HepG2 (cell line): Measurements from ENCODE around the gene LRRC3C. TPM values are rescaled to one million over a fixed set of nuclear protein-coding genes. Genes with fewer than 3 reads are reported as not detected.
A peak's percentile ranks its signal among the peaks of the same experiment; 100 is the strongest.

Source experiments
- ATAC-seq: fragments of 200-7000 bp; cut with Tn5 transposase; 3 replicates; pipeline ENCODE4 v1.9.1; 2020; ENCODE audit warnings: mild to moderate bottlenecking, moderate library complexity
- BruUV-seq: library from RNA; stranded (reverse); fragments of 400-500 nt; replicated peaks from 2 replicates; lab custom pipeline; 2021; lab: Mats Ljungman, UMichigan
- CTCF ChIA-PET: fragments of 300-600 bp; formaldehyde crosslinking; extraction: SDS; loops from one replicate; lab custom pipeline; 2021; ENCODE audit warnings: low total read pairs, inconsistent platforms, low intra/inter-chr PET ratio; lab: Yijun Ruan, JAX
- POLR2A ChIA-PET: fragments of 350-600 bp; sonication (Branson Sonifier 250); formaldehyde crosslinking; loops from one replicate; lab custom pipeline; 2020; ENCODE audit warnings: antibody characterized with exemption, inconsistent platforms; lab: Yijun Ruan, JAX
- DNase-seq: peaks from one replicate; pipeline ENCODE4 v3.0.0-alpha.2; 2015; ENCODE audit warnings: low spot score
- FAIRE-seq: peaks from 3 replicates; lab custom pipeline; 2011; peaks lifted over from hg19 to GRCh38; lab: Jason Lieb, UNC
- H2AFZ ChIP-seq: one replicate; pipeline ENCODE4 v1.6.1; 2011; ENCODE audit warnings: low read length, inconsistent platforms
- H3K27ac ChIP-seq: fragments of 300-600 bp; 3 replicates; pipeline ENCODE4 v1.8.0; 2011; ENCODE audit warnings: mixed run types, mild to moderate bottlenecking, mixed read lengths, low read length, inconsistent platforms; ENCODE audit not compliant: insufficient read depth; ENCODE audit errors: extremely low read length
- H3K27me3 ChIP-seq, 2 experiments: fragments of 200-600 bp in 1 of 2; 2 replicates in 1 of 2; 3 replicates in 1 of 2; pipeline versions ENCODE4 v1.6.0 to v1.8.0; 2011; ENCODE audit warnings: low read length in 2 of 2, mild to moderate bottlenecking in 2 of 2, moderate library complexity in 2 of 2, inconsistent platforms in 1 of 2; ENCODE audit not compliant: insufficient read depth in 2 of 2, control insufficient read depth in 1 of 2
- H3K36me3 ChIP-seq, 2 experiments: fragments of 200-600 bp in 1 of 2; replicated peaks in 1 of 2; 2 replicates in 1 of 2; 3 replicates in 1 of 2; pipeline versions ENCODE4 v1.5.1 to v1.8.0; 2011; ENCODE audit warnings: low read length in 2 of 2, inconsistent platforms in 1 of 2; ENCODE audit not compliant: insufficient read depth in 2 of 2, control insufficient read depth in 1 of 2
- H3K4me1 ChIP-seq: 2 replicates; pipeline ENCODE4 v1.5.1; 2012; ENCODE audit warnings: low read length, inconsistent platforms; ENCODE audit not compliant: insufficient read depth
- H3K4me2 ChIP-seq: 2 replicates; pipeline ENCODE4 v1.6.0; 2011; ENCODE audit warnings: low read depth, low read length, inconsistent platforms
- H3K4me3 ChIP-seq, 3 experiments: fragments of 200-600 bp in 1 of 3; sonication (generic), shearing (Covaris generic) in 1 of 3; replicated peaks in 1 of 3; 2 replicates each; pipeline ENCODE4 v1.5.1; 2011 to 2016; ENCODE audit warnings: low read length in 3 of 3, inconsistent platforms in 2 of 3, low read depth in 2 of 3, mild to moderate bottlenecking in 2 of 3, control low read depth in 1 of 3, mixed read lengths in 1 of 3; ENCODE audit not compliant: insufficient read depth in 1 of 3
- H3K79me2 ChIP-seq: one replicate; pipeline ENCODE4 v1.6.1; 2011; ENCODE audit warnings: low read length, inconsistent platforms; ENCODE audit not compliant: insufficient read depth
- H3K9ac ChIP-seq: 2 replicates; pipeline ENCODE4 v1.6.0; 2011; ENCODE audit warnings: mild to moderate bottlenecking, low read depth, low read length, inconsistent platforms; ENCODE audit not compliant: insufficient read depth
- H3K9me3 ChIP-seq: 2 replicates; pipeline ENCODE4 v1.5.1; 2012; ENCODE audit warnings: mild to moderate bottlenecking, low read length
- H4K20me1 ChIP-seq: 2 replicates; pipeline ENCODE4 v1.6.0; 2011; ENCODE audit warnings: inconsistent platforms, mild to moderate bottlenecking, low read length, moderate library complexity; ENCODE audit not compliant: insufficient read depth
- FOSL2 ChIP-seq: sonication (generic); formaldehyde crosslinking; IDR thresholded peaks from 2 replicates; pipeline ENCODE4 v1.4.0; 2020; ENCODE audit warnings: missing genetic modification reagents
- FOXP1 ChIP-seq, 2 experiments: fragments of 450-650 bp in 1 of 2; IDR thresholded peaks; 2 replicates each; pipeline ENCODE4 v1.6.1; 2017 to 2018; ENCODE audit warnings: antibody characterized with exemption in 1 of 2
- HINFP ChIP-seq: sonication (generic); formaldehyde crosslinking; IDR thresholded peaks from 2 replicates; pipeline ENCODE4 v1.4.0; 2020; ENCODE audit warnings: low read depth, mild to moderate bottlenecking, missing genetic modification reagents
- KMT2B ChIP-seq: IDR thresholded peaks from 2 replicates; pipeline ENCODE4 v1.6.1; 2016; ENCODE audit warnings: missing genetic modification reagents, missing compliant biosample characterization
- RBM22 ChIP-seq: fragments of 200-400 bp; formaldehyde crosslinking; optimal IDR thresholded peaks from 2 replicates; pipeline ENCODE3; 2017; ENCODE audit warnings: mild to moderate bottlenecking, low read length, moderate library complexity
- ZNF264 ChIP-seq: sonication (generic); formaldehyde crosslinking; IDR thresholded peaks from 2 replicates; pipeline ENCODE4 v1.4.0; 2020; ENCODE audit warnings: missing genetic modification reagents
- ZNF350 ChIP-seq: sonication (generic); formaldehyde crosslinking; IDR thresholded peaks from 2 replicates; pipeline ENCODE4 v1.4.0; 2020; ENCODE audit warnings: mild to moderate bottlenecking, low read depth, missing genetic modification reagents, borderline replicate concordance
- ZNF687 ChIP-seq: sonication (generic); formaldehyde crosslinking; IDR thresholded peaks from 2 replicates; pipeline ENCODE4 v1.5.1; 2020; ENCODE audit warnings: mild to moderate bottlenecking, missing genetic modification reagents, moderate library complexity
- ZNF703 ChIP-seq: sonication (generic); formaldehyde crosslinking; IDR thresholded peaks from 2 replicates; pipeline ENCODE4 v1.5.1; 2020; ENCODE audit warnings: missing genetic modification reagents, mild to moderate bottlenecking, moderate library complexity, borderline replicate concordance
- WGBS: methylation state at CpG from one replicate; pipeline ENCODE4 v1.1.6; 2017; ENCODE audit warnings: low lambda C conversion rate; 5-methylcytosine and 5-hydroxymethylcytosine counted together
- in situ Hi-C: cut with HindIII; loops from 2 replicates; pipeline ENCODE4 v1.10.0; 2017; ENCODE audit warnings: low pct_unique_long_range_greater_than_20kb; ENCODE audit not compliant: extremely low pct_ligation_motif_present
- intact Hi-C: fragments of 100-400 bp; cut with micrococcal nuclease; formaldehyde crosslinking; loops from one replicate; pipeline ENCODE4 v1.10.0; 2022; ENCODE audit not compliant: unreplicated experiment
- polyA plus RNA-seq, 8 experiments: library from polyadenylated mRNA; depleted of rRNA in 3 of 8; stranded (reverse) in 7 of 8; unstranded in 1 of 8; fragments of >200 nt; fragmentation: Illumina TruSeq in 4 of 8; extraction: Trizol in 4 of 8; gene quantifications; 2 replicates each; pipeline versions ENCODE4 v1.2.1 to v1.2.3, GENCODE V29; 2011 to 2016; ENCODE audit warnings: low read depth in 4 of 8, missing spikeins in 1 of 8, mixed read lengths in 1 of 8; ENCODE audit not compliant: insufficient read depth in 1 of 8
- total RNA-seq, 5 experiments: library from RNA; depleted of rRNA; stranded (reverse); fragments of >200 nt; fragmentation: Illumina TruSeq; extraction: Trizol; gene quantifications; 2 replicates each; pipeline ENCODE4 v1.2.3, GENCODE V29; 2016; ENCODE audit warnings: low read depth in 1 of 5

Gene LRRC3C
- total and polyA plus RNA-seq, 2 of the 13 experiments (the other 11 are each of a cell fraction or from before 2014, with no cell fraction given), result 0.17 TPM; not detected in 1

DNA sequence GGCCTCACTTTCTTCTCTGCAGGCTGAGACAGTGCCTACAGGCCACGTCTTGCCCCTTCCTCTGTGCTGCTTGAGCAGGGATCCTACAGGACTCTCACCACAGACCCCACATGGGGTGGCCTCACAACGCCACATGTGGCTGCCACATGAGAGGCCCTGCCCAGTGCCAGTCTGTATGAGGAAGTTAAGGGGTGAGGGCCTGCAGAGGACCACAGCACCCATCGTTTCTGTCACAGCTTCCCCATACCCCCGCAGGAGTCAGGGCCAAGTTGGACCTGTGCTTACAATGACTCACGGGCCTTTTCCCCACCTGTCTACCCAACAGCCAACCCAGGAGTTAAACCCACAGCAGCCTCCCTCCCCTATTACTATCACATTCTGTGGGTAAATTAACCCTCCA, 6.2 kb upstream of the LRRC3C start:
- H3K4me3 ChIP-seq, result peak overlapping the region in 1 of 3 experiments; percentile 1; a peak in 1 of 6 replicates
- H3K4me2 ChIP-seq, result peak overlapping the region; percentile 10; the same call in 1 of the 2 replicates
- ChIA-PET CTCF (no interaction called here), POLR2A (interaction anchor here (2.3 kb wide), 1 partner anchor 17 kb away, joined by 8 read pairs; no protein-coding TSS in a partner anchor)
- TSS peak; percentile 76 for BruUV-seq
- in situ Hi-C loops (loop anchor here (5.0 kb wide), 1 partner anchor 51 kb away; no protein-coding TSS in a partner anchor), intact Hi-C loops (loop anchor here (10.0 kb wide), 1 partner anchor 183 kb away; the partner anchor contains the start of gene NR1D1)
- DNase-seq, result no peak
- peaks cover 39% of the 10 kb centered on the region for H3K79me2 ChIP-seq
- 79% methylated on average over 5 of the region's 5 CpGs for WGBS
- H3K4me1 ChIP-seq, result peaks cover 95% of the 10 kb centered on the region
- no peaks in the 10 kb centered on the region; a peak in 1 of 5 replicates for H3K27me3 ChIP-seq
- peak overlapping the region; percentile 27; the same call in 1 of the 2 replicates for H3K9ac ChIP-seq
- peaks cover 25 to 26% of the 10 kb centered on the region in 2 experiments for H3K36me3 ChIP-seq
- peak overlapping the region; percentile 93 for H3K27ac ChIP-seq
- H3K9me3 ChIP-seq, result no peaks in the 10 kb centered on the region
- FAIRE-seq, result no peak
- no peak overlapping the region for H2AFZ ChIP-seq
- H4K20me1 ChIP-seq, result peaks cover 11% of the 10 kb centered on the region; the same call in 1 of the 2 replicates
- no peak for ATAC-seq
- TF ChIP-seq FOSL2 (CRISPR knock-in tag), result peak; percentile 11; the same call in 1 of the 2 replicates
- TF ChIP-seq HINFP, result no peak
- TF ChIP-seq ZNF264, result no peak
- no peak for TF ChIP-seq FOXP1 (IDR thresholded peaks at IDR 0.05)
- TF ChIP-seq FOXP1 (CRISPR knock-in tag; IDR thresholded peaks at IDR 0.05), result no peak
- 0 out of 2 replicates have a peak, but pooled peaks have one; percentile 9 for TF ChIP-seq ZNF687 (CRISPR knock-in tag)
- peak; percentile 16 for TF ChIP-seq RBM22
- 0 out of 2 replicates have a peak, but pooled peaks have one; percentile 7 for TF ChIP-seq ZNF350 (CRISPR knock-in tag)
- TF ChIP-seq ZNF703 (CRISPR knock-in tag), result no peak
- TF ChIP-seq KMT2B, result no peak
